IPS-18c (cell line): ENCODE data around the gene GLUD2.
"Not testable (repeated sequence)": the region's sequence is repeated elsewhere in the genome, so short reads cannot be mapped to it uniquely, and the experiment has no call there.

ENCODE experiments used
- H3K4me3 ChIP-seq: 2 replicates; pipeline ENCODE4 v1.7.0; 2013; ENCODE audit warnings: low read depth, mild to moderate bottlenecking, low read length, moderate library complexity; ENCODE audit not compliant: insufficient read depth
- H3K9me3 ChIP-seq: one replicate; pipeline ENCODE4 v1.6.1; 2013; ENCODE audit warnings: mild to moderate bottlenecking, low read length, moderate library complexity; ENCODE audit not compliant: control insufficient read depth, insufficient read depth

GLUD2 gene

GRCh38 chrX:121047441-121048419 lies at the start of gene GLUD2:
TSS of gene GLUD2 (plus strand) at chrX:121047610. CDS start at chrX:121047685, 75 bp downstream.
- H3K9me3 ChIP-seq = not testable (repeated sequence)
- peak within 1 kb of the TSS; percentile 38; the same call in 1 of the 2 replicates for H3K4me3 ChIP-seq

GRCh38 chrX:120999413-120999812 lies 48.0 kb upstream of the GLUD2 start:
- H3K9me3 ChIP-seq = no peaks in the 10 kb centered on the region
- no peak overlapping the region for H3K4me3 ChIP-seq

- no peak overlapping the region for H3K4me3 ChIP-seq
- no peaks in the 10 kb centered on the region for H3K9me3 ChIP-seq
Measured at GRCh38 chrX:121000589-121000988, 46.8 kb upstream of the GLUD2 start.

- H3K4me3 ChIP-seq = no peak overlapping the region
- H3K9me3 ChIP-seq = no peaks in the 10 kb centered on the region
Measured at GRCh38 chrX:121008920-121009319, 38.5 kb upstream of the GLUD2 start.

GRCh38 chrX:121009764-121010163 lies 37.6 kb upstream of the GLUD2 start:
- Histone ChIP-seq H3K9me3 (peaks cover 2% of the 10 kb centered on the region), H3K4me3 (no peak overlapping the region)

GRCh38 chrX:121010218-121010617 lies 37.2 kb upstream of the GLUD2 start:
- Histone ChIP-seq H3K4me3 (no peak overlapping the region), H3K9me3 (peaks cover 3% of the 10 kb centered on the region)

GRCh38 chrX:121011254-121011653 lies 36.2 kb upstream of the GLUD2 start:
- Histone ChIP-seq H3K4me3 (no peak overlapping the region), H3K9me3 (peaks cover 3% of the 10 kb centered on the region)

- peaks cover 3% of the 10 kb centered on the region for H3K9me3 ChIP-seq
- no peak overlapping the region for H3K4me3 ChIP-seq
Measured at GRCh38 chrX:121013897-121014455, 33.4 kb upstream of the GLUD2 start.

GRCh38 chrX:121014826-121015225 lies 32.6 kb upstream of the GLUD2 start:
- H3K9me3 ChIP-seq = peaks cover 3% of the 10 kb centered on the region
- no peak overlapping the region for H3K4me3 ChIP-seq

GRCh38 chrX:121028419-121028818 lies 19.0 kb upstream of the GLUD2 start:
- H3K9me3 ChIP-seq = peaks cover 3% of the 10 kb centered on the region
- no peak overlapping the region for H3K4me3 ChIP-seq

GRCh38 chrX:121030083-121030482 lies 17.3 kb upstream of the GLUD2 start:
- Histone ChIP-seq H3K4me3 (no peak overlapping the region), H3K9me3 (peaks cover 3% of the 10 kb centered on the region)

GRCh38 chrX:121032531-121032930 lies 14.9 kb upstream of the GLUD2 start:
- Histone ChIP-seq H3K9me3 (peaks cover 3% of the 10 kb centered on the region), H3K4me3 (no peak overlapping the region)

GRCh38 chrX:121036137-121036536 lies 11.3 kb upstream of the GLUD2 start:
- H3K4me3 ChIP-seq = no peak overlapping the region
- peaks cover 3% of the 10 kb centered on the region for H3K9me3 ChIP-seq

- no peak overlapping the region for H3K4me3 ChIP-seq
- peaks cover 3% of the 10 kb centered on the region for H3K9me3 ChIP-seq
Measured at GRCh38 chrX:121036951-121037350, 10.5 kb upstream of the GLUD2 start.

GRCh38 chrX:121050781-121051180 lies 3.4 kb downstream of the GLUD2 start:
- H3K4me3 ChIP-seq = no peak overlapping the region
- peaks cover 2% of the 10 kb centered on the region for H3K9me3 ChIP-seq

- H3K9me3 ChIP-seq = peaks cover 2% of the 10 kb centered on the region
Measured at GRCh38 chrX:121052122-121052521, 4.7 kb downstream of the GLUD2 start.

GRCh38 chrX:121062289-121062688 lies 14.9 kb downstream of the GLUD2 start:
- H3K4me3 ChIP-seq = no peak overlapping the region
- peaks cover 5% of the 10 kb centered on the region for H3K9me3 ChIP-seq

More at GRCh38 chrX:121052122-121052521, 4.7 kb downstream of the GLUD2 start:
- H3K4me3 ChIP-seq = no peak overlapping the region

GRCh38 chrX:121064579-121064978 lies 17.2 kb downstream of the GLUD2 start:
- Histone ChIP-seq H3K9me3 (peaks cover 5% of the 10 kb centered on the region), H3K4me3 (no peak overlapping the region)
